Measurements from ENCODE around the gene ZC2HC1C.

GRCh38 chr14:75032939-75033338 is 36.5 kb upstream of the ZC2HC1C start:
- TF ChIP-seq CTCF (conservative IDR thresholded peaks at IDR 0.05) (no peak), EZH2 (IDR thresholded peaks at IDR 0.05; ENCODE audit: low read depth) (no peak)

Measured in PC-9 (cell line).